Activated T-helper 1 cell treated with anti-CD3 and anti-CD28 coated beads, Interleukin-12 subunit alpha, Interleukin-12 subunit beta, Interleukin-2, Interleukin-4 antibody, amounts not matched to agents 30 ng/mL and 10 ng/mL and 1 ng/mL, durations not matched to agents 14 hours and 24 hours and 36 hours (primary cell): ENCODE results near the gene HOXC10. TPM values are rescaled to one million over a fixed set of nuclear protein-coding genes. Genes with fewer than 3 reads are reported as not detected.

Source experiments
- DNase-seq: peaks from one replicate; pipeline ENCODE4 v3.0.0; 2021; ENCODE audit warnings: low spot score
- H3K27ac Mint-ChIP-seq: one replicate; pipeline ENCODE4 v1.8.0; 2021; ENCODE audit warnings: mild to moderate bottlenecking, mixed read lengths
- H3K27me3 Mint-ChIP-seq: one replicate; pipeline ENCODE4 v1.8.0; 2022; ENCODE audit warnings: mild to moderate bottlenecking, moderate library complexity, mixed read lengths; ENCODE audit not compliant: insufficient read depth
- H3K36me3 Mint-ChIP-seq: one replicate; pipeline ENCODE4 v1.8.0; 2021; ENCODE audit warnings: low read depth, mixed read lengths
- H3K4me1 Mint-ChIP-seq: one replicate; pipeline ENCODE4 v1.8.0; 2021; ENCODE audit warnings: low read depth, mixed read lengths
- H3K4me3 Mint-ChIP-seq: one replicate; pipeline ENCODE4 v1.8.0; 2021; ENCODE audit warnings: mild to moderate bottlenecking, moderate library complexity, mixed read lengths
- H3K9me3 Mint-ChIP-seq: one replicate; pipeline ENCODE4 v1.8.0; 2021; ENCODE audit warnings: mixed read lengths
- intact Hi-C: fragments of 100-400 bp; cut with micrococcal nuclease; formaldehyde crosslinking; loops from one replicate; pipeline ENCODE4 v1.15.1; 2024
- total RNA-seq: library from RNA; stranded (reverse); gene quantifications from 2 replicates; pipeline ENCODE4 v1.2.3, GENCODE V29; 2022

HOXC10 gene
- total RNA-seq, 1 donor from 2014 or later, result not detected

DNA sequence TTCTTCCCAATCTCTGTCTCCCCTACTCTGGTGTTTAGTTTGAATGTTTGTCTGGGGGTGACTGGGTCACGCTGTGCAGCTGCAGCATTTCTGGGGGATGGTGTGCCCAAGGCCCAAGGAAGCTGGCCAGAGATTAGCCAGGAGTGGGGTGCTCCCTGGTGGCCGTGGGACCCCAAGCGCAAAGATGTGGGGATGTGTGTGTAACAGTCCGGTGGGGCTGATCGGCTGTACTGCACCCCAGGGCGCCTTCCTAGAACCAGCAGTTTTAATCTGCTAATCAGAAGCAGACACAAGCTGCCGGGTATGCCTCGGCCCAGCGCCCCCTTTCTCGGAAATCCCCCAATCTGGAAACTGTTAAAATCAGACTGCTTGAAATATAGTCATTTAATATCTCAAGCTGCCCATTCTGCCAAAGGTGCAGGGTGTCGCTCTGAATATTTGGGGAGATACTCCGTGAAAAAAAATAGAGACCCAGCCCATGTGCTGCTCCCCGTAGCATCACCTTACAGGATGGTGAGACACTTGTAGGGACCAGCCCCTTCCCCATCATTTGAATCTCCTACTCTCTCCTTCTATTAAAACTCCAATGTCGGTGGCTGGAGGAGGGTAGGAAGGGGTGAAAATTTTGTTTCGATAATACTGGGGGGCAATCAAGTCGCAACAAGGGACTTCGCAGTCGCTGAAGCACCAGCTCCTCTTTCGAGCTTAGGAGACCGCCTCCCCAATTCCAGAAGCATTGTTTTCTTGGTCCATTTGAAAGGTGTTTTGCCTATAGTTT is 19.3 kb downstream of the HOXC10 start:
- H3K9me3 Mint-ChIP-seq, result no peaks in the 10 kb centered on the region
- H3K4me1 Mint-ChIP-seq, result peaks cover 22% of the 10 kb centered on the region
- H3K36me3 Mint-ChIP-seq, result peaks cover 8% of the 10 kb centered on the region
- H3K4me3 Mint-ChIP-seq, result no peak overlapping the region
- H3K27ac Mint-ChIP-seq, result peak overlapping the region; percentile 78
- DNase-seq, result no peak
- peaks cover 92% of the 10 kb centered on the region for H3K27me3 Mint-ChIP-seq
- intact Hi-C loops, result no loop called here

DNA sequence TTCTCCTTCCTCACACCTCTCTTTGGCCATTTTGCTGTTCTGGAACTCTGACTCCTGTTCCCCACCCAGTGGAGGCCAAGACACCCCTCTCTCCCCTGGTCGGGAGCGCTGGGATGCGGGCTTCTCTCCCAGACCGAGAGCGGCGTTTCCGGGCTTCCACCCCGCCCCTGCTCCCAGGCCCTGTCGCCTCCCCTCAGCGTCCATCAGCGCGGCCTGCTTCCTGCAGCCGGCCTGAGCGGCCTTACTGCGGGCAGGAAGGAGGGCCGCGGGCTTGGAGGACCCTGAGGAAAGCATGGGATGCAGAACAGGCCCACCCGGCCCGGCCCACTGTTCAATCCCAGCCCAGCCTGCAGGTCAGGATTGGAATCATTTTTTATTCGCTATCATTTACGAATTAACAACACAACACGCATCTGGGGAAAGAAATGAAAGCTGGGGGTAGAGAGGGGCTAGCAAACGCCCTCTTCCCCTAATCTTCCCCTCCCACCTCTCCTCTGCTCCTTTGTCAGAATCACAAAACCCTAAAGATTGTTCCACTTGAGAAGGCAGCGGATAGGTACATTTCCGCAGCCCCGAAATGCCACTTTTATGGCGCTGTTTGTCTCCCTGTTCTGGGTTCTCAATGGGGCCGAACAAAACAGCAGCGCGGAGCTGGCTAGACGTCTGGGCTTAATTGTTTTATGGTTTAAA is 20.0 kb downstream of the HOXC10 start:
- Mint-ChIP-seq H3K27me3 (peaks cover 92% of the 10 kb centered on the region), H3K27ac (no peak overlapping the region), H3K36me3 (peaks cover 8% of the 10 kb centered on the region), H3K4me1 (peaks cover 25% of the 10 kb centered on the region), H3K9me3 (no peaks in the 10 kb centered on the region), H3K4me3 (no peak overlapping the region)
- DNase-seq, result no peak
- intact Hi-C loops, result loop anchor here (5.0 kb wide), 1 partner anchor 372 kb away; no protein-coding TSS in a partner anchor

GRCh38 chr12:54005531-54005852 is 20.5 kb downstream of the HOXC10 start:
- Mint-ChIP-seq H3K27ac (no peak overlapping the region), H3K9me3 (no peaks in the 10 kb centered on the region), H3K36me3 (peaks cover 8% of the 10 kb centered on the region), H3K4me3 (peak overlapping the region; percentile 11), H3K27me3 (peaks cover 94% of the 10 kb centered on the region), H3K4me1 (peaks cover 30% of the 10 kb centered on the region)
- intact Hi-C loops, result loop anchor here (5.0 kb wide), 1 partner anchor 372 kb away; no protein-coding TSS in a partner anchor
- DNase-seq, result no peak

DNA sequence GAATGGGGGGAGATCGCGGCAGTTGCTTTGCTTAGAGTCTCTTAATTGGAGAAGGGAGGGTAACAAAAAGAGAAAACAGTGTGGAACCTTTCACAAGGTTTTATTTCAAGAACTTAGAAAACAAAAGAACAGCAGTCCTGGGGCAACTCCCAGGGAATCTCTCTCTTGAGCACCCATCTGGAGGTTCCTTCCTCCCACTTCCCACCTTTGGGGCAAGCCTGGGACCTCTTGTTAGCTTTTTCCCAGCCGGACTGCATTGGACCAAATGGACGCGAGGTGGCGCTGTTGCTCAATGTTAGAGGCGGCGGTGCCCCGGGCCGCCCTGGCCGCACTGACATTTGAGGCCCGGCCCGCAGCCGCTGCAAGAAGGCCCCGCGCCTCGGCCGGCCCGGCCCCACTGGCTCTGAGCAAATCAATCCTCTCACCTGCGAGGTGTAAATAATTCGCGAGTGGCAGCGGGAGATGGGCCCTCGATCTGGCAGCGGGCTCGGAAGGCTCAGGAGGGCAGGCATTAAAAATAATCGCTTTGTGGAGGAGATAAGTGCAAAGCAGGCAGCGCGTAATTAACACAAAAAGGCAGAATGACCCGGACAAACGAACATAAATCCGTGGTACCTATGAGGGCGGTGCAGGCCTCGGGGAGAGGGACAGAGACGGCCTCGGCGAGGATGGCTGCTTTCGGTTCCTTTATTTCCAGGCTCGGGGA is 21.1 kb downstream of the HOXC10 start:
- Mint-ChIP-seq H3K4me1 (peaks cover 31% of the 10 kb centered on the region), H3K36me3 (peaks cover 8% of the 10 kb centered on the region), H3K27ac (no peak overlapping the region), H3K4me3 (peak overlapping the region; percentile 83), H3K9me3 (no peaks in the 10 kb centered on the region), H3K27me3 (peaks cover 92% of the 10 kb centered on the region)
- intact Hi-C loops, result loop anchor here (1.0 to 5.0 kb wide), 7 partner anchors 11 to 371 kb away; no protein-coding TSS in a partner anchor
- DNase-seq, result peak; percentile 76

DNA sequence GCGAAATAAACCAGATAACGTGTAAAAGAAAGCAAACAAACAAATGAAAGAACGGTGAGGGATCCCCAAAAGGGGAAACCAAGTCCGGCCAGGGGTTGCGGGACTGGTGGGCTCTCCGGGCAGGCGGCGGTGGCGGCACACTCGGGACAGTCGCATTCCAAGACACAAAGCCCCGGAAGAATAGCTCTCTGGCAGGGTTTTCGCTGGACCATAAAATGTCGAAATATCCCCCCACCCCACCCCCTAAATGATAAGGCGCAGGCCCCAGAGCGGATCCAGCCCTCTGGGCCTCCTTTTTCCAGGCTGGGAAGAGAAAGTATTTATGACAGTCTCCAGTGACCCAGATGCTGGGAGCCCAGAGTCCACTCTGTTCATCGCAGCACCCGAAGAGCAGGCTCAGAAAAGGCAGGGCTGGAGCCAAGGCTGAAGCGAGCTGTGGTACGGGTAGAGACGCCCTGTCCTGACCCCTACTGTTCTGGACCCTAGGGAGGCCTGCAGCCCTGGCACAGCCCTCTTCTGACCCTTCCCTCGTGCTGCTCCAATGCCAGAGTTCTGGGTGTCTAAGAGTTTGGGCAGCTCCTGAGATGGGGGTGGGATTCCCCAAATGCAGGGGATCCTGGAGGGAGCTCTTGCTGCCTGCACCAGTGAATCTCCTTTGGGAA is 21.7 kb downstream of the HOXC10 start:
- DNase-seq, result no peak
- Mint-ChIP-seq H3K27me3 (peaks cover 92% of the 10 kb centered on the region), H3K4me1 (peaks cover 38% of the 10 kb centered on the region)

DNA sequence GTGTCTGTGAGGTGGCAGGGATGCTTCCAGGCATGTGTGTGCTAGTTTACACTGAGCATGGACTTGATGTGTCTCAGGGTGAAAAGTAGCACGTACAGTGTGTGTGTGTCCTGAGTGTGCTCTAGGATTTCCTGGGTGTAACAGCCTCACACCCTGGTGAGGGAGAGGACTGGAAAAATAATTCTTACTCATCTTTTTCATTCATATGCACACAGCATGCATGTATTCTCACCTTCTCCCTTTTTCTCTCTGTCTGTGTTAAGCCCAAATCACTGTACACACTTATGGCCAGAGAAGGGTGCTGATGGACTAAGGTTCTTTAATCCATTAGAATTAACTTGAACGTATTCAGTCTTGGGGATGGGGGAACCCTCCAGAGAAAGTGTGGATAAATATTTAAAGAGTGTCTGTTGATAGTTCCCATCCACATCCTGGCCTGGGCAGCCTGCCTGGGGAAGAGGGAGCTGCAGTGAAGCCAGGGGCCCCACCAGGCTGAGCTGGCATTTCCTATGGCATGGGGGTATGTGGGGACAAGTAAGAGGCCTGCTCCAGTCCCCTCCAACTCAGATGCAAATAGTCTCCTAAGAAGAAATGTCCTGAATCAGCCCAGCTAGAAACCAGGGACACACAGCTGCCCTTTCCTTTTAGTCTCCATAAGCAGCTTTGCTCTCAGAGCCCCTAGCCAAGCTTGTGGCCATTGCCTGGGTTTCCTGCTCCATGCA is 22.8 kb downstream of the HOXC10 start:
- Mint-ChIP-seq H3K36me3 (peaks cover 8% of the 10 kb centered on the region), H3K4me3 (no peak overlapping the region), H3K9me3 (no peaks in the 10 kb centered on the region), H3K27me3 (peaks cover 91% of the 10 kb centered on the region), H3K27ac (no peak overlapping the region), H3K4me1 (peaks cover 33% of the 10 kb centered on the region)
- no peak for DNase-seq
- intact Hi-C loops, result loop anchor here (2.0 to 5.0 kb wide), 2 partner anchors 47 to 370 kb away; no protein-coding TSS in a partner anchor

More for the DNA sequence above, 21.7 kb downstream of the HOXC10 start:
- Mint-ChIP-seq H3K4me3 (peak overlapping the region; percentile 83), H3K36me3 (peaks cover 8% of the 10 kb centered on the region), H3K27ac (no peak overlapping the region), H3K9me3 (no peaks in the 10 kb centered on the region)
- intact Hi-C loops, result loop anchor here (1.0 to 5.0 kb wide), 7 partner anchors 11 to 371 kb away; no protein-coding TSS in a partner anchor

DNA sequence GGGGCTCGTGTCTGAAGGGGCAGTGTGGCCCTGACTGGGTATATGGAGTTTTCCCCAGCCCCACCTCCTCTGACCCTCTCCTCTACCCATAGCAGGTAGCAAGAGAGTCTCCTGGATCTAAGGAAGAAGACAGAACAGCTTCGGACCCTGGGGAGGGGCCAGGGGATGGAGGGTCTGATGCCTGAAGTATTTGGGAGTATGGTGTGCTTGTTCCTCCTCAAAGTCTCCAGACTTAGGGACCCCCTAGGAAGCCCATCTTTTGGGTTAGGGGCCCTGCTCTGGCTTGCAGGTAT is 23.3 kb downstream of the HOXC10 start:
- peaks cover 33% of the 10 kb centered on the region for H3K4me1 Mint-ChIP-seq

DNA sequence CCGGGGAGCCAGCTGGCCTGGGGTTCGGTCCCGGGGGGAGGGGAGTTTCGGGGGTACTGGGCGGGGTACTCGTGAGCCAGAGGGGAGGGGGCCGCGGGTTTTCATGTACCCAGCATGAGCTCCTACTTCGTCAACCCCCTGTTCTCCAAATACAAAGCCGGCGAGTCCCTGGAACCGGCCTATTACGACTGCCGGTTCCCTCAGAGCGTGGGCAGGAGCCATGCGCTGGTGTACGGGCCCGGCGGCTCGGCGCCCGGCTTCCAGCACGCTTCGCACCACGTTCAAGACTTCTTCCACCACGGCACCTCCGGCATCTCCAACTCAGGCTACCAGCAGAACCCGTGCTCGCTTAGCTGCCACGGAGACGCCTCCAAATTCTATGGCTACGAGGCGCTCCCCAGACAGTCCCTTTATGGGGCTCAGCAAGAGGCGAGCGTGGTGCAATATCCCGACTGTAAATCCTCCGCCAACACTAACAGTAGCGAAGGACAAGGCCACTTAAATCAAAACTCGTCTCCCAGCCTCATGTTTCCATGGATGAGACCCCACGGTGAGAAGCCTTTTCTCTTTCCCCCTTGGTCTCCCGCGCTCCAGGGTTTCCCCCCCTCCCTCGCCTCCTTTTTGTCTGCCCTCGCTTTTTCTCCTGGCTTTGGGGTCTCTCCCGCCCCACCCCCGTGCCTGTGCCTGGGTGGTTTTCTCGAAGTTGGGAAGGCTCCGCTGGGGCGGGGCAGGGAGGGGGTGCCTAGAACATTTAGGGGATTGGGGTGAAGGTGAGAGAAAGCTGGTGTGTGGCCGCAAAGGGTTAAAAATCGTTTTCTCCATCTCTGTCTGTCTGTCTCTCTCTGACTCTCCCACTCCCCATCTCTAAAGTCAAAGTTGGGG is 24.5 kb downstream of the HOXC10 start:
- Mint-ChIP-seq H3K36me3 (peaks cover 4% of the 10 kb centered on the region), H3K27me3 (peaks cover 89% of the 10 kb centered on the region), H3K9me3 (no peaks in the 10 kb centered on the region), H3K4me1 (peaks cover 33% of the 10 kb centered on the region), H3K27ac (peak overlapping the region; percentile 72), H3K4me3 (peak overlapping the region; percentile 37)
- intact Hi-C loops, result loop anchor here (5.0 kb wide), 1 partner anchor 368 kb away; no protein-coding TSS in a partner anchor
- no peak for DNase-seq

More for the DNA sequence above, 23.3 kb downstream of the HOXC10 start:
- Mint-ChIP-seq H3K36me3 (peaks cover 8% of the 10 kb centered on the region), H3K27ac (no peak overlapping the region), H3K27me3 (peaks cover 91% of the 10 kb centered on the region), H3K9me3 (no peaks in the 10 kb centered on the region), H3K4me3 (no peak overlapping the region)
- intact Hi-C loops, result loop anchor here (5.0 kb wide), 1 partner anchor 369 kb away; no protein-coding TSS in a partner anchor
- DNase-seq, result no peak

- DNase-seq, result no peak
- Mint-ChIP-seq H3K4me1 (peaks cover 37% of the 10 kb centered on the region), H3K4me3 (no peak overlapping the region), H3K27ac (no peak overlapping the region), H3K9me3 (no peaks in the 10 kb centered on the region), H3K27me3 (peaks cover 89% of the 10 kb centered on the region), H3K36me3 (peaks cover 4% of the 10 kb centered on the region)
- intact Hi-C loops, result no loop called here
Observed at GRCh38 chr12:54010053-54010971, 25.4 kb downstream of the HOXC10 start.

- Mint-ChIP-seq H3K4me1 (peaks cover 29% of the 10 kb centered on the region), H3K27ac (no peak overlapping the region), H3K36me3 (peaks cover 3% of the 10 kb centered on the region), H3K27me3 (peaks cover 89% of the 10 kb centered on the region), H3K4me3 (no peak overlapping the region), H3K9me3 (no peaks in the 10 kb centered on the region)
- intact Hi-C loops, result no loop called here
- no peak for DNase-seq
Observed at GRCh38 chr12:54010972-54011664, 26.2 kb downstream of the HOXC10 start.
